H1 (cell line): Measurements from ENCODE around the gene C4orf33. TPM values are rescaled to one million over a fixed set of nuclear protein-coding genes. Genes with fewer than 3 reads are reported as not detected.
"Not testable (repeated sequence)": the region's sequence is repeated elsewhere in the genome, so short reads cannot be mapped to it uniquely, and the experiment has no call there.

Source experiments
- CTCF ChIA-PET: fragments of 300-600 bp; sonication (Branson Sonifier 250); formaldehyde crosslinking; loops from one replicate; lab custom pipeline; 2021; ENCODE audit not compliant: partially characterized antibody; lab: Charles Lee
- POLR2A ChIA-PET: fragments of 300-600 bp; sonication (Branson Sonifier 250); formaldehyde crosslinking; loops from one replicate; lab custom pipeline; 2021; ENCODE audit warnings: inconsistent platforms; ENCODE audit not compliant: partially characterized antibody; lab: Charles Lee
- DNase-seq, 2 experiments: peaks; one replicate each; pipeline versions ENCODE4 v3.0.0 to v3.0.0-alpha.2; 2010 to 2022; ENCODE audit warnings: low spot score in 2 of 2, low read depth in 1 of 2, mixed read lengths in 1 of 2
- FAIRE-seq: peaks from 2 replicates; lab custom pipeline; 2011; peaks lifted over from hg19 to GRCh38; lab: Jason Lieb, UNC
- H2AFZ ChIP-seq: 2 replicates; pipeline ENCODE4 v1.8.1; 2012; ENCODE audit warnings: low read length, inconsistent platforms
- H2AK5ac ChIP-seq: 2 replicates; pipeline ENCODE4 v1.6.1; 2013; ENCODE audit warnings: low read depth, low read length
- H2BK120ac ChIP-seq: replicated peaks from 2 replicates; pipeline ENCODE3; 2013; ENCODE audit warnings: low read depth, low read length, inconsistent platforms
- H2BK12ac ChIP-seq: 2 replicates; pipeline ENCODE4 v1.6.1; 2013; ENCODE audit warnings: low read depth, low read length
- H2BK15ac ChIP-seq: 2 replicates; pipeline ENCODE4 v1.6.1; 2013; ENCODE audit warnings: low read length
- H2BK20ac ChIP-seq: 2 replicates; pipeline ENCODE4 v1.6.1; 2013; ENCODE audit warnings: low read length
- H2BK5ac ChIP-seq: 2 replicates; pipeline ENCODE4 v1.6.1; 2013; ENCODE audit warnings: low read depth, low read length
- H3K14ac ChIP-seq: 2 replicates; pipeline ENCODE4 v1.6.1; 2013; ENCODE audit warnings: inconsistent platforms; ENCODE audit not compliant: insufficient read length
- H3K18ac ChIP-seq: 2 replicates; pipeline ENCODE4 v1.6.1; 2013; ENCODE audit warnings: low read length; ENCODE audit errors: extremely low read depth
- H3K23ac ChIP-seq: 2 replicates; pipeline ENCODE4 v1.6.1; 2013; ENCODE audit warnings: inconsistent platforms; ENCODE audit not compliant: insufficient read length
- H3K23me2 ChIP-seq: 2 replicates; pipeline ENCODE4 v1.6.1; 2013; ENCODE audit warnings: low read depth, low read length
- H3K27ac ChIP-seq: 2 replicates; pipeline ENCODE4 v1.6.1; 2011; ENCODE audit warnings: low read depth, low read length, inconsistent platforms
- H3K27me3 ChIP-seq, 4 experiments: replicated peaks in 1 of 4; 1 replicate in 1 of 4; 2 replicates in 3 of 4; pipeline versions ENCODE4 v1.6.1 to v1.8.1; 2011 to 2013; ENCODE audit warnings: low read length in 3 of 4, mild to moderate bottlenecking in 3 of 4, inconsistent platforms in 2 of 4, mixed read lengths in 2 of 4, moderate library complexity in 1 of 4; ENCODE audit not compliant: control insufficient read depth in 3 of 4, insufficient read depth in 3 of 4; ENCODE audit errors: extremely low read depth in 1 of 4
- H3K36me3 ChIP-seq, 4 experiments: 2 replicates each; pipeline versions ENCODE4 v1.6.1 to v1.8.1; 2011 to 2013; ENCODE audit warnings: mild to moderate bottlenecking in 4 of 4, low read length in 3 of 4, moderate library complexity in 2 of 4, control low read depth in 1 of 4, inconsistent platforms in 1 of 4; ENCODE audit not compliant: insufficient read depth in 4 of 4, control insufficient read depth in 2 of 4
- H3K4ac ChIP-seq: replicated peaks from 2 replicates; pipeline ENCODE3; 2013; ENCODE audit warnings: low read length, low read depth, mixed read lengths, inconsistent platforms; ENCODE audit not compliant: insufficient read length
- H3K4me1 ChIP-seq, 4 experiments: replicated peaks in 1 of 4; 1 replicate in 1 of 4; 2 replicates in 3 of 4; pipeline versions ENCODE4 v1.6.1 to v1.8.1; 2011 to 2013; ENCODE audit warnings: low read length in 3 of 4, inconsistent platforms in 2 of 4, mixed read lengths in 1 of 4; ENCODE audit not compliant: insufficient read depth in 4 of 4, control insufficient read depth in 3 of 4
- H3K4me2 ChIP-seq, 2 experiments: 2 replicates each; pipeline versions ENCODE4 v1.6.1 to v1.8.1; 2011 to 2013; ENCODE audit warnings: low read depth in 2 of 2, low read length in 2 of 2, control low read depth in 1 of 2, inconsistent platforms in 1 of 2, mild to moderate bottlenecking in 1 of 2; ENCODE audit not compliant: insufficient read depth in 1 of 2
- H3K4me3 ChIP-seq, 4 experiments: fragments of 200-600, 300-600 bp in 1 of 4; sonication (generic), shearing (Covaris generic), sonication (Bioruptor Twin) in 1 of 4; 2 replicates each; pipeline versions ENCODE4 v1.5.1 to v1.8.1; 2011 to 2016; ENCODE audit warnings: low read length in 4 of 4, low read depth in 3 of 4, control low read depth in 2 of 4, inconsistent platforms in 2 of 4, mild to moderate bottlenecking in 2 of 4, mixed read lengths in 1 of 4, moderate library complexity in 1 of 4; ENCODE audit not compliant: insufficient read depth in 2 of 4; ENCODE audit errors: extremely low read depth in 1 of 4
- H3K56ac ChIP-seq: replicated peaks from 2 replicates; pipeline ENCODE3; 2013; ENCODE audit warnings: low read depth, mild to moderate bottlenecking, mixed read lengths, low read length, inconsistent platforms; ENCODE audit not compliant: insufficient read length
- H3K79me1 ChIP-seq: 2 replicates; pipeline ENCODE4 v1.6.1; 2013; ENCODE audit warnings: low read depth, low read length, control low read depth
- H3K79me2 ChIP-seq, 2 experiments: 2 replicates each; pipeline versions ENCODE4 v1.6.1 to v1.8.1; 2012 to 2013; ENCODE audit warnings: low read length in 2 of 2, mild to moderate bottlenecking in 2 of 2, inconsistent platforms in 1 of 2; ENCODE audit not compliant: insufficient read depth in 2 of 2, control insufficient read depth in 1 of 2
- H3K9ac ChIP-seq, 4 experiments: replicated peaks in 1 of 4; 1 replicate in 1 of 4; 2 replicates in 3 of 4; pipeline versions ENCODE4 v1.6.1 to v1.8.1; 2011 to 2013; ENCODE audit warnings: low read depth in 3 of 4, low read length in 3 of 4, control low read depth in 2 of 4, mild to moderate bottlenecking in 2 of 4, moderate library complexity in 2 of 4, inconsistent platforms in 1 of 4; ENCODE audit errors: extremely low read depth in 1 of 4
- H3K9me3 ChIP-seq, 2 experiments: 2 replicates each; pipeline versions ENCODE4 v1.6.1 to v1.8.1; 2012 to 2013; ENCODE audit warnings: mild to moderate bottlenecking in 2 of 2, moderate library complexity in 2 of 2, control low read depth in 1 of 2, inconsistent platforms in 1 of 2, low read depth in 1 of 2, low read length in 1 of 2, mixed read lengths in 1 of 2; ENCODE audit not compliant: insufficient read depth in 2 of 2
- H4K20me1 ChIP-seq, 2 experiments: replicated peaks in 1 of 2; 2 replicates each; pipeline versions ENCODE3 to v1.8.1; 2011 to 2013; ENCODE audit warnings: inconsistent platforms in 2 of 2, low read length in 2 of 2, mild to moderate bottlenecking in 1 of 2; ENCODE audit not compliant: insufficient read depth in 2 of 2, control insufficient read depth in 1 of 2
- H4K5ac ChIP-seq: 2 replicates; pipeline ENCODE4 v1.6.1; 2013; ENCODE audit warnings: low read length, low read depth, mixed read lengths, inconsistent platforms; ENCODE audit not compliant: insufficient read length
- H4K8ac ChIP-seq: 2 replicates; pipeline ENCODE4 v1.8.0; 2013; ENCODE audit warnings: mild to moderate bottlenecking, moderate library complexity, low read length, inconsistent platforms; ENCODE audit not compliant: insufficient read depth; ENCODE audit errors: extremely low read depth
- H4K91ac ChIP-seq: replicated peaks from 2 replicates; pipeline ENCODE3; 2013; ENCODE audit warnings: low read length, mixed read lengths, inconsistent platforms; ENCODE audit not compliant: insufficient read length
- WGBS, 2 experiments: shearing (Covaris generic) in 1 of 2; methylation state at CpG; one replicate each; pipeline versions ENCODE4 v1.1.6 to v1.1.7; 2013 to 2015; ENCODE audit warnings: low lambda C conversion rate in 2 of 2, mixed read lengths in 2 of 2, inconsistent platforms in 1 of 2, low coverage in 1 of 2, missing lambda C conversion rate in 1 of 2; ENCODE audit not compliant: insufficient replicate concordance in 2 of 2, insufficient coverage in 1 of 2, insufficient read length in 1 of 2; ENCODE audit errors: extremely low coverage in 1 of 2, missing lambda C conversion rate in 1 of 2; 5-methylcytosine and 5-hydroxymethylcytosine counted together
- polyA plus RNA-seq, 7 experiments: library from polyadenylated mRNA; depleted of rRNA in 3 of 7; stranded (reverse) in 5 of 7; unstranded in 2 of 7; fragments of >200 nt in 5 of 7; fragments of 200-250 nt in 2 of 7; gene quantifications; 1 replicate in 5 of 7; 2 replicates in 1 of 7; 4 replicates in 1 of 7; pipeline versions ENCODE4 v1.2.1 to v1.2.3, GENCODE V29; 2011 to 2013; ENCODE audit warnings: missing spikeins in 2 of 7, mixed read lengths in 2 of 7
- total RNA-seq: library from RNA; stranded (reverse); fragmentation: NEBNext Ultra II Directional; extraction: Animal tissue kit (Norgen Biotek cat#: 25700); gene quantifications from 2 replicates; pipeline ENCODE4 v1.2.1, GENCODE V29; 2021

C4orf33 gene
- total and polyA plus RNA-seq, 2 of the 8 experiments (the other 6 are each of a cell fraction or from before 2014, with no cell fraction given): 3.4 to 6.0 TPM

DNA sequence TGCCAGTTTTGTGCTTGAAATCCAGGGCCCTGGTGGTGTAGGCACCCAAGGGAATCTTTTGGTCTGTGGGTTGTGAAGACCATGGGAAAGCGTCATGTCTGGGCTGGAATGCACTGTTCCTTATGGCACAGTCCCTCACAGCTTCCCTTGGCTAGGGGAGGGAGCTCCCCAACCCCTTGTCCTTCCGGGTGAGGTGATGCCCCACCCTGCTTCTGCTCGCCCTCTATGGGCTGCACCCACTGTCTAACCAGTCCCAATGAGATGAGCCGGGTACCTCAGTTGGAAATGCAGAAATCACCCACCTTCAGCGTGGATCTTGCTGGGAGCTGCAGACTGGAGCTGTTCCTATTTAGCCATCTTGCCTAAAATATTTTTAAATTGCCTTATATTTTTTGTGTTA, 30.7 kb downstream of the C4orf33 start:
- H2AK5ac ChIP-seq, FAIRE-seq, H3K18ac ChIP-seq, H3K79me1 ChIP-seq, H3K4ac ChIP-seq, H4K20me1 ChIP-seq, H3K36me3 ChIP-seq, H3K23ac ChIP-seq, H3K27me3 ChIP-seq, H2BK120ac ChIP-seq, H3K9ac ChIP-seq, H2AFZ ChIP-seq, H3K9me3 ChIP-seq, H3K56ac ChIP-seq, H3K23me2 ChIP-seq, H2BK20ac ChIP-seq, H3K4me1 ChIP-seq, H3K4me2 ChIP-seq, H3K27ac ChIP-seq, H4K91ac ChIP-seq, H3K79me2 ChIP-seq, POLR2A ChIA-PET, H2BK5ac ChIP-seq, H3K4me3 ChIP-seq, H4K5ac ChIP-seq, H3K14ac ChIP-seq, H2BK15ac ChIP-seq, H2BK12ac ChIP-seq, DNase-seq: not testable (repeated sequence)
- 83% methylated on average over 5 of the region's 5 CpGs; no CpG with 5 or more reads in 1 of the 2 experiments for WGBS, 2 experiments
- H4K8ac ChIP-seq: peak overlapping the region; percentile 25; the same call in 1 of the 2 replicates
- CTCF ChIA-PET: interaction anchor here (0.6 to 1.6 kb wide), 3 partner anchors 13 to 212 kb away, joined by 3 to 4 read pairs (median 3); no protein-coding TSS in a partner anchor
